ENCODE data around the gene RPH3AL.

Gene RPH3AL

GRCh38 chr17:350706-351448 lies 1.7 kb downstream of the RPH3AL start:
- no peak for TF ChIP-seq GATA3 (IDR thresholded peaks at IDR 0.05; ENCODE audit: low read depth, low read length)
- no peak for TF ChIP-seq GATA2 (IDR thresholded peaks at IDR 0.05; ENCODE audit: low read depth, low read length)

GRCh38 chr17:349666-350065 lies 2.9 kb downstream of the RPH3AL start:
- no peak for TF ChIP-seq GATA3 (IDR thresholded peaks at IDR 0.05; ENCODE audit: low read depth, low read length)
- TF ChIP-seq GATA2 (IDR thresholded peaks at IDR 0.05; ENCODE audit: low read depth, low read length): no peak

GRCh38 chr17:348692-349425 lies 3.7 kb downstream of the RPH3AL start:
- TF ChIP-seq GATA3 (IDR thresholded peaks at IDR 0.05; ENCODE audit: low read depth, low read length): no peak
- no peak for TF ChIP-seq GATA2 (IDR thresholded peaks at IDR 0.05; ENCODE audit: low read depth, low read length)

- no peak for TF ChIP-seq GATA2 (IDR thresholded peaks at IDR 0.05; ENCODE audit: low read depth, low read length)
- no peak for TF ChIP-seq GATA3 (IDR thresholded peaks at IDR 0.05; ENCODE audit: low read depth, low read length)
These were observed 4.6 kb downstream of the RPH3AL start for GRCh38 chr17:348012-348411.

GRCh38 chr17:347309-347899 lies 5.2 kb downstream of the RPH3AL start:
- no peak for TF ChIP-seq GATA3 (IDR thresholded peaks at IDR 0.05; ENCODE audit: low read depth, low read length)
- TF ChIP-seq GATA2 (IDR thresholded peaks at IDR 0.05; ENCODE audit: low read depth, low read length): no peak

- TF ChIP-seq GATA2 (IDR thresholded peaks at IDR 0.05; ENCODE audit: low read depth, low read length) (no peak), GATA3 (IDR thresholded peaks at IDR 0.05; ENCODE audit: low read depth, low read length) (no peak)
These were observed 6.4 kb downstream of the RPH3AL start for GRCh38 chr17:345992-346785.

GRCh38 chr17:345261-345660 lies 7.3 kb downstream of the RPH3AL start:
- TF ChIP-seq GATA3 (IDR thresholded peaks at IDR 0.05; ENCODE audit: low read depth, low read length) (no peak), GATA2 (IDR thresholded peaks at IDR 0.05; ENCODE audit: low read depth, low read length) (no peak)

- TF ChIP-seq GATA3 (IDR thresholded peaks at IDR 0.05; ENCODE audit: low read depth, low read length): no peak
- TF ChIP-seq GATA2 (IDR thresholded peaks at IDR 0.05; ENCODE audit: low read depth, low read length): no peak
These were observed 8.5 kb downstream of the RPH3AL start for GRCh38 chr17:343875-344752.

GRCh38 chr17:343211-343610 lies 9.4 kb downstream of the RPH3AL start:
- TF ChIP-seq GATA2 (IDR thresholded peaks at IDR 0.05; ENCODE audit: low read depth, low read length) (no peak), GATA3 (IDR thresholded peaks at IDR 0.05; ENCODE audit: low read depth, low read length) (no peak)

- TF ChIP-seq GATA2 (IDR thresholded peaks at IDR 0.05; ENCODE audit: low read depth, low read length) (no peak), GATA3 (IDR thresholded peaks at IDR 0.05; ENCODE audit: low read depth, low read length) (no peak)
These were observed 12.5 kb downstream of the RPH3AL start for GRCh38 chr17:340074-340473.

- TF ChIP-seq GATA2 (IDR thresholded peaks at IDR 0.05; ENCODE audit: low read depth, low read length) (no peak), GATA3 (IDR thresholded peaks at IDR 0.05; ENCODE audit: low read depth, low read length) (no peak)
These were observed 13.2 kb downstream of the RPH3AL start for GRCh38 chr17:339193-340061.

GRCh38 chr17:338442-339192 lies 14.0 kb downstream of the RPH3AL start:
- no peak for TF ChIP-seq GATA3 (IDR thresholded peaks at IDR 0.05; ENCODE audit: low read depth, low read length)
- no peak for TF ChIP-seq GATA2 (IDR thresholded peaks at IDR 0.05; ENCODE audit: low read depth, low read length)

Data from SH-SY5Y (cell line).